H1 (cell line): ENCODE measurements around the gene DEFB114. TPM values are rescaled to one million over a fixed set of nuclear protein-coding genes. Genes with fewer than 3 reads are reported as not detected.

Experiments used
- CTCF ChIA-PET: fragments of 300-600 bp; sonication (Branson Sonifier 250); formaldehyde crosslinking; loops from one replicate; lab custom pipeline; 2021; ENCODE audit not compliant: partially characterized antibody; lab: Charles Lee
- POLR2A ChIA-PET: fragments of 300-600 bp; sonication (Branson Sonifier 250); formaldehyde crosslinking; loops from one replicate; lab custom pipeline; 2021; ENCODE audit warnings: inconsistent platforms; ENCODE audit not compliant: partially characterized antibody; lab: Charles Lee
- DNase-seq, 2 experiments: peaks; one replicate each; pipeline versions ENCODE4 v3.0.0 to v3.0.0-alpha.2; 2010 to 2022; ENCODE audit warnings: low spot score in 2 of 2, low read depth in 1 of 2, mixed read lengths in 1 of 2
- FAIRE-seq: peaks from 2 replicates; lab custom pipeline; 2011; peaks lifted over from hg19 to GRCh38; lab: Jason Lieb, UNC
- H2AFZ ChIP-seq: 2 replicates; pipeline ENCODE4 v1.8.1; 2012; ENCODE audit warnings: low read length, inconsistent platforms
- H2AK5ac ChIP-seq: 2 replicates; pipeline ENCODE4 v1.6.1; 2013; ENCODE audit warnings: low read depth, low read length
- H2BK120ac ChIP-seq: replicated peaks from 2 replicates; pipeline ENCODE3; 2013; ENCODE audit warnings: low read depth, low read length, inconsistent platforms
- H2BK12ac ChIP-seq: 2 replicates; pipeline ENCODE4 v1.6.1; 2013; ENCODE audit warnings: low read depth, low read length
- H2BK15ac ChIP-seq: 2 replicates; pipeline ENCODE4 v1.6.1; 2013; ENCODE audit warnings: low read length
- H2BK20ac ChIP-seq: 2 replicates; pipeline ENCODE4 v1.6.1; 2013; ENCODE audit warnings: low read length
- H2BK5ac ChIP-seq: 2 replicates; pipeline ENCODE4 v1.6.1; 2013; ENCODE audit warnings: low read depth, low read length
- H3K14ac ChIP-seq: 2 replicates; pipeline ENCODE4 v1.6.1; 2013; ENCODE audit warnings: inconsistent platforms; ENCODE audit not compliant: insufficient read length
- H3K18ac ChIP-seq: 2 replicates; pipeline ENCODE4 v1.6.1; 2013; ENCODE audit warnings: low read length; ENCODE audit errors: extremely low read depth
- H3K23ac ChIP-seq: 2 replicates; pipeline ENCODE4 v1.6.1; 2013; ENCODE audit warnings: inconsistent platforms; ENCODE audit not compliant: insufficient read length
- H3K23me2 ChIP-seq: 2 replicates; pipeline ENCODE4 v1.6.1; 2013; ENCODE audit warnings: low read depth, low read length
- H3K27ac ChIP-seq: 2 replicates; pipeline ENCODE4 v1.6.1; 2011; ENCODE audit warnings: low read depth, low read length, inconsistent platforms
- H3K27me3 ChIP-seq, 4 experiments: replicated peaks in 1 of 4; 1 replicate in 1 of 4; 2 replicates in 3 of 4; pipeline versions ENCODE4 v1.6.1 to v1.8.1; 2011 to 2013; ENCODE audit warnings: low read length in 3 of 4, mild to moderate bottlenecking in 3 of 4, inconsistent platforms in 2 of 4, mixed read lengths in 2 of 4, moderate library complexity in 1 of 4; ENCODE audit not compliant: control insufficient read depth in 3 of 4, insufficient read depth in 3 of 4; ENCODE audit errors: extremely low read depth in 1 of 4
- H3K36me3 ChIP-seq, 4 experiments: 2 replicates each; pipeline versions ENCODE4 v1.6.1 to v1.8.1; 2011 to 2013; ENCODE audit warnings: mild to moderate bottlenecking in 4 of 4, low read length in 3 of 4, moderate library complexity in 2 of 4, control low read depth in 1 of 4, inconsistent platforms in 1 of 4; ENCODE audit not compliant: insufficient read depth in 4 of 4, control insufficient read depth in 2 of 4
- H3K4ac ChIP-seq: replicated peaks from 2 replicates; pipeline ENCODE3; 2013; ENCODE audit warnings: low read length, low read depth, mixed read lengths, inconsistent platforms; ENCODE audit not compliant: insufficient read length
- H3K4me1 ChIP-seq, 4 experiments: replicated peaks in 1 of 4; 1 replicate in 1 of 4; 2 replicates in 3 of 4; pipeline versions ENCODE4 v1.6.1 to v1.8.1; 2011 to 2013; ENCODE audit warnings: low read length in 3 of 4, inconsistent platforms in 2 of 4, mixed read lengths in 1 of 4; ENCODE audit not compliant: insufficient read depth in 4 of 4, control insufficient read depth in 3 of 4
- H3K4me2 ChIP-seq, 2 experiments: 2 replicates each; pipeline versions ENCODE4 v1.6.1 to v1.8.1; 2011 to 2013; ENCODE audit warnings: low read depth in 2 of 2, low read length in 2 of 2, control low read depth in 1 of 2, inconsistent platforms in 1 of 2, mild to moderate bottlenecking in 1 of 2; ENCODE audit not compliant: insufficient read depth in 1 of 2
- H3K4me3 ChIP-seq, 4 experiments: fragments of 200-600, 300-600 bp in 1 of 4; sonication (generic), shearing (Covaris generic), sonication (Bioruptor Twin) in 1 of 4; 2 replicates each; pipeline versions ENCODE4 v1.5.1 to v1.8.1; 2011 to 2016; ENCODE audit warnings: low read length in 4 of 4, low read depth in 3 of 4, control low read depth in 2 of 4, inconsistent platforms in 2 of 4, mild to moderate bottlenecking in 2 of 4, mixed read lengths in 1 of 4, moderate library complexity in 1 of 4; ENCODE audit not compliant: insufficient read depth in 2 of 4; ENCODE audit errors: extremely low read depth in 1 of 4
- H3K56ac ChIP-seq: replicated peaks from 2 replicates; pipeline ENCODE3; 2013; ENCODE audit warnings: low read depth, mild to moderate bottlenecking, mixed read lengths, low read length, inconsistent platforms; ENCODE audit not compliant: insufficient read length
- H3K79me1 ChIP-seq: 2 replicates; pipeline ENCODE4 v1.6.1; 2013; ENCODE audit warnings: low read depth, low read length, control low read depth
- H3K79me2 ChIP-seq, 2 experiments: 2 replicates each; pipeline versions ENCODE4 v1.6.1 to v1.8.1; 2012 to 2013; ENCODE audit warnings: low read length in 2 of 2, mild to moderate bottlenecking in 2 of 2, inconsistent platforms in 1 of 2; ENCODE audit not compliant: insufficient read depth in 2 of 2, control insufficient read depth in 1 of 2
- H3K9ac ChIP-seq, 4 experiments: replicated peaks in 1 of 4; 1 replicate in 1 of 4; 2 replicates in 3 of 4; pipeline versions ENCODE4 v1.6.1 to v1.8.1; 2011 to 2013; ENCODE audit warnings: low read depth in 3 of 4, low read length in 3 of 4, control low read depth in 2 of 4, mild to moderate bottlenecking in 2 of 4, moderate library complexity in 2 of 4, inconsistent platforms in 1 of 4; ENCODE audit errors: extremely low read depth in 1 of 4
- H3K9me3 ChIP-seq, 2 experiments: 2 replicates each; pipeline versions ENCODE4 v1.6.1 to v1.8.1; 2012 to 2013; ENCODE audit warnings: mild to moderate bottlenecking in 2 of 2, moderate library complexity in 2 of 2, control low read depth in 1 of 2, inconsistent platforms in 1 of 2, low read depth in 1 of 2, low read length in 1 of 2, mixed read lengths in 1 of 2; ENCODE audit not compliant: insufficient read depth in 2 of 2
- H4K20me1 ChIP-seq, 2 experiments: replicated peaks in 1 of 2; 2 replicates each; pipeline versions ENCODE3 to v1.8.1; 2011 to 2013; ENCODE audit warnings: inconsistent platforms in 2 of 2, low read length in 2 of 2, mild to moderate bottlenecking in 1 of 2; ENCODE audit not compliant: insufficient read depth in 2 of 2, control insufficient read depth in 1 of 2
- H4K5ac ChIP-seq: 2 replicates; pipeline ENCODE4 v1.6.1; 2013; ENCODE audit warnings: low read length, low read depth, mixed read lengths, inconsistent platforms; ENCODE audit not compliant: insufficient read length
- H4K8ac ChIP-seq: 2 replicates; pipeline ENCODE4 v1.8.0; 2013; ENCODE audit warnings: mild to moderate bottlenecking, moderate library complexity, low read length, inconsistent platforms; ENCODE audit not compliant: insufficient read depth; ENCODE audit errors: extremely low read depth
- H4K91ac ChIP-seq: replicated peaks from 2 replicates; pipeline ENCODE3; 2013; ENCODE audit warnings: low read length, mixed read lengths, inconsistent platforms; ENCODE audit not compliant: insufficient read length
- ASH2L ChIP-seq: fragments of 200-600, 300-600 bp; sonication (generic); IDR thresholded peaks from one replicate; pipeline ENCODE4 v1.7.1; 2017; ENCODE audit warnings: low read length
- ATF3 ChIP-seq: IDR thresholded peaks from 2 replicates; pipeline ENCODE4 v1.6.1; 2011; ENCODE audit warnings: low read depth, mild to moderate bottlenecking, low read length; ENCODE audit not compliant: insufficient read depth
- CBX5 ChIP-seq: fragments of 300-800, 300-1000 bp; sonication (generic); IDR thresholded peaks from 2 replicates; pipeline ENCODE4 v1.7.1; 2016; ENCODE audit warnings: antibody characterized with exemption, low read length, low read depth
- CEBPB ChIP-seq: IDR thresholded peaks from 2 replicates; pipeline ENCODE4 v1.6.1; 2012; ENCODE audit warnings: low read depth, low read length
- CHD1 ChIP-seq: IDR thresholded peaks from 2 replicates; pipeline ENCODE4 v1.6.1; 2012; ENCODE audit warnings: low read depth, low read length, improper control_type of control experiment
- CREB1 ChIP-seq: IDR thresholded peaks from 2 replicates; pipeline ENCODE4 v1.6.1; 2012; ENCODE audit warnings: inconsistent platforms
- CTCF ChIP-seq, 3 experiments: IDR thresholded peaks; 1 replicate in 2 of 3; 2 replicates in 1 of 3; pipeline versions ENCODE4 v1.5.1 to v1.6.1; 2011; ENCODE audit warnings: low read length in 3 of 3, mild to moderate bottlenecking in 3 of 3, inconsistent platforms in 2 of 3, low read depth in 1 of 3, moderate library complexity in 1 of 3; ENCODE audit not compliant: insufficient read depth in 1 of 3; ENCODE audit errors: control extremely low read depth in 1 of 3
- E2F6 ChIP-seq: IDR thresholded peaks from 2 replicates; pipeline ENCODE4 v1.6.1; 2012; ENCODE audit warnings: inconsistent platforms
- FOSL1 ChIP-seq: IDR thresholded peaks from 2 replicates; pipeline ENCODE4 v1.6.1; 2011; ENCODE audit warnings: mild to moderate bottlenecking, low read depth, low read length, moderate library complexity; ENCODE audit not compliant: insufficient read depth
- KDM1A ChIP-seq: fragments of 200-600, 300-600 bp; sonication (generic); IDR thresholded peaks from 2 replicates; pipeline ENCODE4 v1.7.1; 2016; ENCODE audit warnings: mild to moderate bottlenecking, low read length, borderline replicate concordance
- POLR2AphosphoS5 ChIP-seq: IDR thresholded peaks from 2 replicates; pipeline ENCODE4 v1.6.1; 2011; ENCODE audit warnings: low read depth, low read length
- RFX5 ChIP-seq: IDR thresholded peaks from 2 replicates; pipeline ENCODE4 v1.6.1; 2011; ENCODE audit warnings: low read depth, low read length, improper control_type of control experiment, borderline replicate concordance
- SAP30 ChIP-seq: fragments of 300-600 bp; sonication (generic); IDR thresholded peaks from 2 replicates; pipeline ENCODE4 v1.7.1; 2012; ENCODE audit warnings: low read length, moderate library complexity, mild to moderate bottlenecking, inconsistent platforms; ENCODE audit not compliant: insufficient read depth, insufficient replicate concordance
- polyA plus RNA-seq, 7 experiments: library from polyadenylated mRNA; depleted of rRNA in 3 of 7; stranded (reverse) in 5 of 7; unstranded in 2 of 7; fragments of >200 nt in 5 of 7; fragments of 200-250 nt in 2 of 7; gene quantifications; 1 replicate in 5 of 7; 2 replicates in 1 of 7; 4 replicates in 1 of 7; pipeline versions ENCODE4 v1.2.1 to v1.2.3, GENCODE V29; 2011 to 2013; ENCODE audit warnings: missing spikeins in 2 of 7, mixed read lengths in 2 of 7
- total RNA-seq: library from RNA; stranded (reverse); fragmentation: NEBNext Ultra II Directional; extraction: Animal tissue kit (Norgen Biotek cat#: 25700); gene quantifications from 2 replicates; pipeline ENCODE4 v1.2.1, GENCODE V29; 2021

Gene DEFB114
- total and polyA plus RNA-seq, 2 of the 8 experiments (the other 6 are each of a cell fraction or from before 2014, with no cell fraction given), result not detected

GRCh38 chr6:49995278-49995677 is 31.3 kb upstream of the DEFB114 start:
- DNase-seq (no peak), FAIRE-seq (no peak)
- no peak overlapping the region for H4K5ac ChIP-seq
- no peak overlapping the region for H4K8ac ChIP-seq
- no peak overlapping the region for H2AFZ ChIP-seq
- H3K27ac ChIP-seq, result no peak overlapping the region
- H4K91ac ChIP-seq, result no peak overlapping the region
- no peak overlapping the region for H3K23ac ChIP-seq
- H3K23me2 ChIP-seq, result no peaks in the 10 kb centered on the region
- no peaks in the 10 kb centered on the region for H3K79me2 ChIP-seq
- H2BK5ac ChIP-seq, result no peak overlapping the region
- no peak overlapping the region for H3K9ac ChIP-seq
- no peak overlapping the region for H3K14ac ChIP-seq
- H3K18ac ChIP-seq, result no peak overlapping the region
- no peak overlapping the region for H3K4me2 ChIP-seq
- no peaks in the 10 kb centered on the region for H3K79me1 ChIP-seq
- no peak overlapping the region for H2BK20ac ChIP-seq
- no peak overlapping the region for H2BK15ac ChIP-seq
- no peak overlapping the region for H2AK5ac ChIP-seq
- no peak overlapping the region for H2BK120ac ChIP-seq
- no peak overlapping the region for H3K4me3 ChIP-seq
- no peaks in the 10 kb centered on the region for H3K36me3 ChIP-seq
- H3K4me1 ChIP-seq, result no peaks in the 10 kb centered on the region
- no peak overlapping the region for H3K4ac ChIP-seq
- POLR2A ChIA-PET, result no interaction called here
- H4K20me1 ChIP-seq, result no peaks in the 10 kb centered on the region
- H3K56ac ChIP-seq, result no peak overlapping the region
- H2BK12ac ChIP-seq, result no peak overlapping the region
- H3K9me3 ChIP-seq, result no peaks in the 10 kb centered on the region
- H3K27me3 ChIP-seq, result no peaks in the 10 kb centered on the region
- CTCF ChIA-PET, result no interaction called here
- TF ChIP-seq FOSL1 (no peak), ATF3 (no peak), CREB1 (no peak), E2F6 (no peak), ASH2L (no peak), RFX5 (no peak), SAP30 (no peak), CEBPB (no peak), CBX5 (no peak), POLR2AphosphoS5 (no peak), KDM1A (no peak), CTCF (IDR thresholded peaks at IDR 0.05; ENCODE audit: control extremely low read depth in 1 of 3, insufficient read depth in 1 of 3, low read depth in 1 of 3, low read length in 3 of 3) (no peak), CHD1 (no peak)
